Dendritic cell treated with granulocyte-macrophage colony-stimulating factor and Interleukin-4, amounts not matched to agents 40 ng/mL and 50 ng/mL, for 4 days (primary cell): ENCODE data around the gene RBM46.
"Not testable (repeated sequence)": the region's sequence is repeated elsewhere in the genome, so short reads cannot be mapped to it uniquely, and the experiment has no call there.

ENCODE experiments used
- H3K27ac Mint-ChIP-seq: one replicate; pipeline ENCODE4 v1.8.0; 2022; ENCODE audit warnings: mild to moderate bottlenecking, mixed read lengths
- H3K27me3 Mint-ChIP-seq: one replicate; pipeline ENCODE4 v1.8.0; 2022; ENCODE audit warnings: mild to moderate bottlenecking, mixed read lengths
- H3K36me3 Mint-ChIP-seq: one replicate; pipeline ENCODE4 v1.8.0; 2022; ENCODE audit warnings: low read depth, mixed read lengths
- H3K4me1 Mint-ChIP-seq: one replicate; pipeline ENCODE4 v1.8.0; 2022; ENCODE audit warnings: low read depth, mixed read lengths
- H3K4me3 Mint-ChIP-seq: one replicate; pipeline ENCODE4 v1.8.0; 2022; ENCODE audit warnings: mild to moderate bottlenecking, moderate library complexity, mixed read lengths
- H3K9me3 Mint-ChIP-seq: one replicate; pipeline ENCODE4 v1.8.0; 2022; ENCODE audit warnings: mixed read lengths
- intact Hi-C: fragments of 100-400 bp; cut with micrococcal nuclease; formaldehyde crosslinking; loops from one replicate; pipeline ENCODE4 v1.15.0; 2022

RBM46 gene

DNA sequence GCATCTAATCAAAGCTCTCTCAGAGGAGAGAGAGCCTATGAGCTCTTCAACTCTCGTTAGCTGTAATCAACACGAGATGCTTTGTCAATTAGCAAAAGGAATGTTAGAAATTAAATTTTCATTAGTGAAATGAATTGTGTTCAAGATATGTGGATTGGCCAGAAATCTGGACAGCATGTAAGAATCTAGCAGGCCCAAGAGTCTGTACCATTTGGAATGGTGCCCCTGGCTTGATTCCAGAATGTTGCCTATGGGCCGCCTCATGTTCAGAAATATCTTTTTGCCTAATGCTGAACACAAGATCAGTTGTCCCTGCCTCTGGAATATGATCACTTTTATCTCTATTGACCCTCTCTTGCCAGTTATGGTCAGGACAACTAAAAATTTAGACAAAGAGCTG lies 88.2 kb downstream of the RBM46 start:
- H3K4me1 Mint-ChIP-seq = no peaks in the 10 kb centered on the region
- intact Hi-C loops = no loop called here
- no peaks in the 10 kb centered on the region for H3K27me3 Mint-ChIP-seq
- H3K4me3 Mint-ChIP-seq = no peak overlapping the region
- H3K36me3 Mint-ChIP-seq = no peaks in the 10 kb centered on the region
- no peak overlapping the region for H3K27ac Mint-ChIP-seq
- H3K9me3 Mint-ChIP-seq = peaks cover 18% of the 10 kb centered on the region

DNA sequence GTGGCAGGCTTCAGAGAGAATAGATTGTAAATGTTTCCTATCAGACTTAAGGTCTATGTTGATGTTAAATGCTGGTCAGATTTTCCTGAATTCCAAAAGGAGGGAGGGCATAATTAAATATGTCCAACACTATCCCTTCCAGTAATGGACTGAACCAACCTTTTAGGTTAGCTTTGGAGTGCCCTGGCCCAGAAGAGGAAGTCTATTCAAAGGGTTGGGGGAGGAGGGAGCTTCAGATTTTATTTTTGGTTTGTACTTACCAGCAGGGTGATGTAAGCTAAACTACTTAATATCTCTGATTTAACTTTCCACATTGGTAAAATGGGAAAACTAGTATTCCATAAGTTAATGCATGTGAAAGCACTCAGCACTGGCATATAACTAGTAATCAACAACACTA lies 91.1 kb downstream of the RBM46 start:
- Mint-ChIP-seq H3K36me3 (no peaks in the 10 kb centered on the region), H3K27ac (no peak overlapping the region), H3K9me3 (peaks cover 35% of the 10 kb centered on the region), H3K27me3 (no peaks in the 10 kb centered on the region), H3K4me1 (no peaks in the 10 kb centered on the region), H3K4me3 (no peak overlapping the region)
- intact Hi-C loops = no loop called here

DNA sequence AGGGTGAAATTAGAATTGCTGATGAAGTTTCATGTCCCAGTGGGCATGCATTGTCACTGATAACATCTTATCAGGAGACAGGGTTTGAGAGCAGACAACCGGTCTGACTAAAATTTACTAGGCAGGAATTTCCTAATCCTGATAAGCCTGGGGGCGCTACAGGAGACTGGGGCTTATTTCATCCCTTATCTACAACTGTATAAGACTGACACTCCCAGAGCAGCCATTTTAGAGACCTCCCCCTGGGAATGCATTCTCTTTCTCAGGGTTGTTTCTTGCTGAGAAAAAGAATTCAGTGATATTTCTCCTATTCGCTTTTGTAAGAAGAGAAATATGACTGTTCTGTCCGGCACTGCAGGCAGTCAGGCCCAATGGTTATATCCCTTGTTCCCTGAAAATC lies 93.0 kb downstream of the RBM46 start:
- intact Hi-C loops, H3K4me3 Mint-ChIP-seq, H3K36me3 Mint-ChIP-seq, H3K27ac Mint-ChIP-seq, H3K4me1 Mint-ChIP-seq, H3K27me3 Mint-ChIP-seq: not testable (repeated sequence)
- H3K9me3 Mint-ChIP-seq = peaks cover 45% of the 10 kb centered on the region

DNA sequence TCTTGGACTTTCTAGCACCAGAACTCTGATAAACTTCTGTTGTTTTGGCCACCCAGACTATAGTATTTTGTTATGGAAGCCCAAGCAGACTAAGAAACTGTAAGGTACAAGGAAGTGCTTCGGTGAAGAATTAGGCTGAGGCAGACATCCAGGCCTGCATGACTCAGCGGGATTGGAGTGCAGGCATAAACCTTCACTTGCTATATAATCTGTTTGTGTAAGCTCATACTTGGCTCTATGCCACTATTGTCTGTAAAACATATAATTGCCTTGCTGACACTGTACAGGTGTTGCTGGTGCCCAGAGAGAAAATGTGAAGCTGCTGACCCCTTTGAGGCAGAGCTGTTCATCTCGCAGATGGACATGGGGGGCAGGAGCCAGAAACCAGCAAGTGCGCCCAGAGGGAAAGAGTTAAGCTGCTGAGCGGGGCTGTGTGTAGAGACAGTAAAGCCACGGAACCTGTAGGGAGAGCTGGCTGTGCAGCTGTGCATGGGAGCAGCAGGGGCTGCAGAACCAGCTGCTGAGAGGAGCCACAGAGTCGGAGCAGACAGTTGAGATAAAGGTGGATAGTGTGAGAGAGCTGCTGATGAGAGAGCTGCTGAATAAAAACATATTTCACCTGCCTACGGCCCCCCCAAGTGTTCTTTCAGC lies 96.2 kb downstream of the RBM46 start:
- peaks cover 45% of the 10 kb centered on the region for H3K9me3 Mint-ChIP-seq
- no peaks in the 10 kb centered on the region for H3K27me3 Mint-ChIP-seq
- no peaks in the 10 kb centered on the region for H3K4me1 Mint-ChIP-seq
- no peak overlapping the region for H3K4me3 Mint-ChIP-seq
- intact Hi-C loops = no loop called here
- H3K27ac Mint-ChIP-seq = no peak overlapping the region
- H3K36me3 Mint-ChIP-seq = no peaks in the 10 kb centered on the region
